ENCODE measurements around the gene HIVEP1. TPM values are rescaled to one million over a fixed set of nuclear protein-coding genes. Genes with fewer than 3 reads are reported as not detected.

HIVEP1 gene
- total and polyA plus RNA-seq, 2 of the 8 experiments (the other 6 are each of a cell fraction or from before 2014, with no cell fraction given): 22.6 to 23.1 TPM

DNA sequence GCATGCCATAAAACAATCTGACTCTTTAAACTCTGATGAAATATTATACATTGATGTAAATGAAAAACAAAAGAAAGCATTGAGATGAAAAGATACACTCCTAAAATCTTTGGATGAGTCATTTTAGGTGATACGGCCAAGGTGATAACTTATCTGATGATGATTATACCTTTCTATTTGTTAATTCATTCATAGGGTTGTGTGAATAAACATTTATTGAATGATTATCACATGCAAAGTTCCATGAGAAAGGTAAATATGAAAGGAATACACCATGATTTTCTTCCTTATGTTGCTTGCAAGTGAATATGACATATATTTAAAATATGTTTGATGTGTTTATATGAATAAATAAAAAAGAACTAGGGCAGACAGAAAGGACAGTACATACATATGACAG lies 15.4 kb upstream of the HIVEP1 start (continued):
- TF ChIP-seq CHD7 (IDR thresholded peaks at IDR 0.05; ENCODE audit: insufficient replicate concordance, low read length) (no peak), SIN3A (conservative IDR thresholded peaks at IDR 0.05 in 1 of 2, IDR thresholded peaks at IDR 0.05 in 1 of 2; ENCODE audit: low read depth in 1 of 2, low read length in 2 of 2) (no peak), EZH2 (IDR thresholded peaks at IDR 0.05; ENCODE audit: low read depth, low read length, severe bottlenecking) (no peak), EP300 (IDR thresholded peaks at IDR 0.05; ENCODE audit: borderline replicate concordance in 1 of 2, low read depth in 2 of 2, low read length in 2 of 2) (no peak), PHF8 (conservative IDR thresholded peaks at IDR 0.05; ENCODE audit: low read depth, low read length) (no peak), E2F6 (IDR thresholded peaks at IDR 0.05) (no peak), CHD2 (IDR thresholded peaks at IDR 0.05; ENCODE audit: low read length) (no peak), SUZ12 (IDR thresholded peaks at IDR 0.05; ENCODE audit: low read length) (no peak), KDM4A (IDR thresholded peaks at IDR 0.05; ENCODE audit: low read depth, low read length, severe bottlenecking) (no peak), EGR1 (IDR thresholded peaks at IDR 0.05; ENCODE audit: borderline replicate concordance, low read depth, low read length) (no peak)
